Posterior cingulate gyrus (tissue), 11 donors: Measurements from ENCODE around the gene TMEM235.
"Not testable (repeated sequence)": the region's sequence is repeated elsewhere in the genome, so short reads cannot be mapped to it uniquely, and the experiment has no call there.

Experiments used
- DNase-seq, 10 donors: peaks; one replicate each; pipeline versions ENCODE4 v3.0.0 to v3.0.0-alpha.2; 2020 to 2021; ENCODE audit warnings: mixed read lengths in 3 of 10
- intact Hi-C: fragments of 100-400 bp; cut with DNase I; formaldehyde crosslinking; loops from one replicate; pipeline ENCODE4 v1.15.1; 2023

Gene TMEM235

GRCh38 chr17:78251773-78252103 lies 20.3 kb downstream of the TMEM235 start:
- DNase-seq = peak in 1 of 10 donors; percentile 2
- intact Hi-C loops = loop anchor here (1.0 to 10.0 kb wide), 5 partner anchors 39 to 171 kb away; partner anchors contain the start of gene BIRC5

- DNase-seq = peak in 1 of 10 donors; percentile 19
- intact Hi-C loops = loop anchor here (5.0 to 10.0 kb wide), 3 partner anchors 40 to 170 kb away; partner anchors contain the start of gene BIRC5
Measured at GRCh38 chr17:78252111-78252634, 20.7 kb downstream of the TMEM235 start.

GRCh38 chr17:78252701-78253635 lies 21.5 kb downstream of the TMEM235 start:
- intact Hi-C loops = loop anchor here (5.0 to 10.0 kb wide), 3 partner anchors 41 to 169 kb away; partner anchors contain the start of gene BIRC5
- DNase-seq = no peak

GRCh38 chr17:78253636-78253945 lies 22.2 kb downstream of the TMEM235 start:
- not testable (repeated sequence) for DNase-seq
- intact Hi-C loops = loop anchor here (5.0 to 10.0 kb wide), 3 partner anchors 41 to 169 kb away; partner anchors contain the start of gene BIRC5

- intact Hi-C loops = loop anchor here (5.0 to 10.0 kb wide), 3 partner anchors 42 to 169 kb away; partner anchors contain the start of gene BIRC5
- peak; percentile 84 to 99 (median 89) for DNase-seq
Measured at GRCh38 chr17:78253946-78254672, 22.7 kb downstream of the TMEM235 start.

- DNase-seq = no peak
- intact Hi-C loops = loop anchor here (10.0 kb wide), 1 partner anchor 170 kb away; no protein-coding TSS in a partner anchor
Measured at GRCh38 chr17:78255029-78255656, 23.7 kb downstream of the TMEM235 start.

GRCh38 chr17:78255953-78256706 lies 24.7 kb downstream of the TMEM235 start:
- intact Hi-C loops = loop anchor here (10.0 kb wide), 1 partner anchor 171 kb away; no protein-coding TSS in a partner anchor
- DNase-seq = peak in 1 of 10 donors; percentile 72

- intact Hi-C loops = loop anchor here (10.0 kb wide), 1 partner anchor 172 kb away; no protein-coding TSS in a partner anchor
- no peak for DNase-seq
Measured at GRCh38 chr17:78256707-78257591, 25.5 kb downstream of the TMEM235 start.

GRCh38 chr17:78257810-78258322 lies 26.4 kb downstream of the TMEM235 start:
- intact Hi-C loops = loop anchor here (10.0 kb wide), 1 partner anchor 173 kb away; no protein-coding TSS in a partner anchor
- no peak for DNase-seq

GRCh38 chr17:78258323-78259191 lies 27.1 kb downstream of the TMEM235 start:
- intact Hi-C loops = loop anchor here (10.0 kb wide), 1 partner anchor 174 kb away; no protein-coding TSS in a partner anchor
- DNase-seq = peak in 2 of 10 donors; percentile 19 to 73

GRCh38 chr17:78259192-78259554 lies 27.7 kb downstream of the TMEM235 start:
- peak in 1 of 10 donors; percentile 43 for DNase-seq
- intact Hi-C loops = loop anchor here (10.0 kb wide), 1 partner anchor 174 kb away; no protein-coding TSS in a partner anchor

GRCh38 chr17:78263063-78263735 lies 31.8 kb downstream of the TMEM235 start:
- intact Hi-C loops = no loop called here
- peak in 1 of 10 donors; percentile 79 for DNase-seq

- intact Hi-C loops = no loop called here
- no peak for DNase-seq
Measured at GRCh38 chr17:78263736-78264340, 32.4 kb downstream of the TMEM235 start.

GRCh38 chr17:78264590-78264989 lies 33.2 kb downstream of the TMEM235 start:
- DNase-seq = no peak
- intact Hi-C loops = no loop called here

GRCh38 chr17:78265121-78265520 lies 33.7 kb downstream of the TMEM235 start:
- DNase-seq = no peak
- intact Hi-C loops = no loop called here

- DNase-seq = no peak
- intact Hi-C loops = no loop called here
Measured at GRCh38 chr17:78266231-78266631, 34.8 kb downstream of the TMEM235 start.
